ENCODE data around the gene KIAA1755. TPM values are rescaled to one million over a fixed set of nuclear protein-coding genes. Genes with fewer than 3 reads are reported as not detected.

Gene KIAA1755
- total RNA-seq, 1 experiment from 2014 or later: 0.17 TPM

DNA sequence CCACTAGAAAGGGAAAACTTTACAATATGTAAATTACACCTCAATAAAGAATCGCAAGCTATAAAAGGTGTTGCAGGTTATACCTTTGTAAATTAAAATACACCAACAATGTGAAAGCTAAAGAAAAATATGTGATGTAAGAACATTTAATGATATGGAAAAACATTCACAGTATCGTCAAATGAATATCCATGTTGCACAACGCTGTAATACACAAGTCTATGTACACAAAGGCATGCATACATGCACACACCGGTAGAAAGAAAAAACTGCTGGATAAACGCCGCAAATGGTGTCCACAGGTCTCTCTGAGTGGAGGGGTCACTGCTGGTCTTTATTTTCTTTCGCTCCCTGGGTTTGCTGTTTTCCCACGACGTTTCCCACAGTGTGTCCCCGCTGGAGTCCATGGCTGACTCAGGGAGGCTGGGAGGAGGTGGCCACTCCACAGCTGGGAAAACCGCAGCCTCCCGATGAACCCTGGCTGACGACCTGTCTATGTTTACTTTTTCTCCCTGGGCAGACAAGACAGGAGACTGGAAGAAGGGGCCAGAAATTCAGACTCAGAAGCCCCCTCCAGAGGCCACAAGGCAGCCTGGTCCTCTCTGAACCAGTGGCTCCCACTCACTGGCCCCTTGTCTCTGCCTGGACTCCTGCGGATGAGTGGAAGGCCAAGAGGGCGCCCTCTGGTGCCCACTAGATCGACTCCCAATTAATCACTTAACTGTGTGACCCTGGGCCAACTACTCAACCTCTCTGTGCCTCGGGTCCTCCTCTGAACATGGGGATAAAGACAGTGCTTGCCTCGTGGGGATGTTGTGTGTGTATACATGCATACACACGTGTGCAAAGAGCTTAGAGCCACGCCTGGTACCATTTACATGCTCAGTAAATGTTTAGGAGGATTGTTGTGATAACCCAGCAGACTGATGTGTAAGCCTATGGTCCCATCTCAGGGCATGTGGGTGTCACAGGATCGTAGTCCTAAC lies 30.6 kb upstream of the KIAA1755 start:
- Histone ChIP-seq H3K4me2 (ENCODE audit: insufficient read depth, insufficient read length, low read length) (no peak overlapping the region), H2BK5ac (ENCODE audit: insufficient read length, low read length) (no peak overlapping the region), H3K23ac (ENCODE audit: insufficient read length, low read depth, low read length) (no peak overlapping the region), H3K79me1 (ENCODE audit: insufficient read depth, low read depth, low read length, poor library complexity, severe bottlenecking) (no peaks in the 10 kb centered on the region), H4K91ac (ENCODE audit: insufficient read length, low read depth, low read length) (no peak overlapping the region), H3K14ac (ENCODE audit: insufficient read depth, low read length) (no peak overlapping the region), H3K4me1 (ENCODE audit: insufficient read depth, low read length) (no peaks in the 10 kb centered on the region; the same call in 1 of the 2 replicates), H2BK15ac (ENCODE audit: low read depth, low read length) (no peak overlapping the region), H3K4ac (ENCODE audit: low read depth, low read length) (no peak overlapping the region), H3K27ac (ENCODE audit: insufficient read length, low read depth, low read length) (no peak overlapping the region), H3K56ac (ENCODE audit: insufficient read length, low read depth, low read length) (no peak overlapping the region), H3K23me2 (ENCODE audit: insufficient read length, low read depth, low read length, poor library complexity, severe bottlenecking) (no peaks in the 10 kb centered on the region), H3T11ph (ENCODE audit: low read length) (no peak overlapping the region), H3K18ac (ENCODE audit: insufficient read length, low read depth, low read length) (no peak overlapping the region), H3K27me3 (ENCODE audit: insufficient read depth, low read length) (no peaks in the 10 kb centered on the region), H4K5ac (ENCODE audit: insufficient read length, low read depth, low read length) (no peak overlapping the region), H2AFZ (ENCODE audit: low read length) (no peak overlapping the region), H2BK120ac (ENCODE audit: low read depth, low read length, poor library complexity, severe bottlenecking) (no peak overlapping the region), H3K79me2 (ENCODE audit: insufficient read depth, low read length) (no peaks in the 10 kb centered on the region), H4K8ac (replicated peaks; ENCODE audit: insufficient read length, low read depth, low read length) (no peak overlapping the region), H3K9me3 (ENCODE audit: control insufficient read depth, low read depth, low read length) (no peaks in the 10 kb centered on the region), H4K20me1 (ENCODE audit: control insufficient read depth, insufficient read depth, insufficient read length) (no peaks in the 10 kb centered on the region), H2BK12ac (ENCODE audit: insufficient read length, low read depth, low read length) (no peak overlapping the region), H2BK20ac (ENCODE audit: low read depth, low read length, poor library complexity, severe bottlenecking) (no peak overlapping the region), H3K9ac (ENCODE audit: extremely low read depth, insufficient read length, low read length) (no peak overlapping the region), H2AK5ac (ENCODE audit: insufficient read length, low read length) (no peak overlapping the region)
- Mint-ChIP-seq H3K27ac (peak overlapping the region in 2 of 3 experiments; percentile 45 to 94; a peak in 2 of 7 replicates), H3K4me3 (peak overlapping the region in 1 of 2 experiments; percentile 31; a peak in 2 of 5 replicates), H3K4me1 (peaks cover 28 to 35% of the 10 kb centered on the region in 2 experiments), H3K27me3 (ENCODE audit: low read depth) (no peaks in the 10 kb centered on the region), H3K9me3 (no peaks in the 10 kb centered on the region; a peak in 2 of 5 replicates), H3K36me3 (ENCODE audit: insufficient read depth in 1 of 3, low read depth in 3 of 3) (no peaks in the 10 kb centered on the region; a peak in 1 of 7 replicates)
- WGBS (ENCODE audit: extremely low coverage, insufficient read length, low lambda C conversion rate): no CpG with 5 or more reads among the region's 21 CpGs
- TF ChIP-seq, protein P1, sequence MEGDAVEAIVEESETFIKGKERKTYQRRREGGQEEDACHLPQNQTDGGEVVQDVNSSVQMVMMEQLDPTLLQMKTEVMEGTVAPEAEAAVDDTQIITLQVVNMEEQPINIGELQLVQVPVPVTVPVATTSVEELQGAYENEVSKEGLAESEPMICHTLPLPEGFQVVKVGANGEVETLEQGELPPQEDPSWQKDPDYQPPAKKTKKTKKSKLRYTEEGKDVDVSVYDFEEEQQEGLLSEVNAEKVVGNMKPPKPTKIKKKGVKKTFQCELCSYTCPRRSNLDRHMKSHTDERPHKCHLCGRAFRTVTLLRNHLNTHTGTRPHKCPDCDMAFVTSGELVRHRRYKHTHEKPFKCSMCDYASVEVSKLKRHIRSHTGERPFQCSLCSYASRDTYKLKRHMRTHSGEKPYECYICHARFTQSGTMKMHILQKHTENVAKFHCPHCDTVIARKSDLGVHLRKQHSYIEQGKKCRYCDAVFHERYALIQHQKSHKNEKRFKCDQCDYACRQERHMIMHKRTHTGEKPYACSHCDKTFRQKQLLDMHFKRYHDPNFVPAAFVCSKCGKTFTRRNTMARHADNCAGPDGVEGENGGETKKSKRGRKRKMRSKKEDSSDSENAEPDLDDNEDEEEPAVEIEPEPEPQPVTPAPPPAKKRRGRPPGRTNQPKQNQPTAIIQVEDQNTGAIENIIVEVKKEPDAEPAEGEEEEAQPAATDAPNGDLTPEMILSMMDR (conservative IDR thresholded peaks at IDR 0.05): peak; percentile 83
- DNase-seq: peak; percentile 90

Measured in H9 (cell line).